ENCODE data around the gene ATP2C2.

Gene ATP2C2

GRCh38 chr16:84404936-84405639, 36.8 kb downstream of the ATP2C2 start:
- Histone ChIP-seq H3K4me2 (ENCODE audit: low read depth, low read length, poor library complexity, severe bottlenecking) (no peak overlapping the region), H4K20me1 (ENCODE audit: low read depth, low read length) (no peaks in the 10 kb centered on the region), H3K9me2 (replicated peaks; ENCODE audit: insufficient read depth, low read length) (no peaks in the 10 kb centered on the region), H3F3A (ENCODE audit: insufficient read depth) (no peaks in the 10 kb centered on the region), H3K9me3 (ENCODE audit: insufficient read depth, low read length) (no peaks in the 10 kb centered on the region), H3K27me3 (ENCODE audit: low read length) (no peaks in the 10 kb centered on the region), H3K36me3 (ENCODE audit: low read length) (no peaks in the 10 kb centered on the region), H3K9ac (ENCODE audit: low read length) (no peak overlapping the region), H2AFZ (ENCODE audit: low read depth, low read length, severe bottlenecking) (no peak overlapping the region), H3K4me3 (ENCODE audit: insufficient read depth, low read length, poor library complexity, severe bottlenecking) (no peak overlapping the region), H3K79me2 (ENCODE audit: insufficient read depth, low read length) (no peaks in the 10 kb centered on the region), H3K27ac (ENCODE audit: low read depth, low read length) (no peak overlapping the region)
- TF ChIP-seq EZH2phosphoT487 (conservative IDR thresholded peaks at IDR 0.05; ENCODE audit: low read length), result no peak
- TF ChIP-seq CTCF (IDR thresholded peaks at IDR 0.05; ENCODE audit: insufficient read depth, low read length, poor library complexity, severe bottlenecking), result no peak

DNA sequence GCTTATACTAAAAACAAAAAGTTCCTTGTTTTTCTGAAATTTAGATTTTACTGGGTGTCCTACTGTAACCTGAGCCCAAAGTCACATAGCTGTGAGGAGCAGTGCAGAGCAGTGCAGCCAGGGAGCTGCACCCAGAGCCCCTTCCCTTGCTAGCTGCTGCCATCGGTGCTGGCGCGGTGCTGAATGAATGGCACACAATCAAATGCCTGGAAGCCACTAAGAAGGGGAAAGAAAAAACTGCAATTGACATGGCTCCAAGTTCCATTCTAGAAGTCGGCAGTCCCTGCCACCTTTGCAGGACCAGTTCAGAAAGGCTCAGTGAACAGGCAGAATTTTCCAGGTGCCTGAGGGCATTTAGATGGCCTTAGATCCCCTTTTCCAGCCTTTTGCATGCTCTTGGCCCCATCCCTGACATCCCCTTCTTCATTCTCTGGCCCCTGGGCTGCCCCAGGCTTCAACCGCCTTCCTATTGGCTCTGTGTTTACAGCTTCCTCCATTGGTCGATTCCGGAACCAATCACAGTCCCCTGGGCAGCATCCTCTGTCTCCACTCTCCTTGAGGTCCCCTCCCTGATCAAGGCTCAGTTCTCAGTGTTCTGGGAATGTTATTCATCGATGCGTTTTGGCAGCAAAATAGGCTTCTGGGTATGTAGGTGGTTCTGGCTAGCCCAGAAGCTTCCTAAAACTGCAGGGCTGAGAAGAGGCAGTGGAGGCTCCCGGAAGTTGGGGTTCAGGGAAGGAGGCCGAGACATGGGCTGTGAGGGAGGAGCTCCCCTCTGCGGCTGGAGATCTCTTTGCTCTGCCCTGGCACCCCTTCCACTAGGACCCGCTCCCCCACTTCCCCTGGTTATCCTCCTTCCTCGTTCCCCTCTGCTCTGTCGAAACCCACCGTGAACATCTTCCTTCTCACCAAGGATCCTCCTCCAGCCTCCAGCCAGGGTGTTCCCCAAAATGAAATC, 37.9 kb downstream of the ATP2C2 start:
- H3K9me3 ChIP-seq (ENCODE audit: insufficient read depth, low read length), result no peaks in the 10 kb centered on the region
- no peak overlapping the region for H3K4me2 ChIP-seq (ENCODE audit: low read depth, low read length, poor library complexity, severe bottlenecking)
- no peak for TF ChIP-seq EZH2phosphoT487 (conservative IDR thresholded peaks at IDR 0.05; ENCODE audit: low read length)
- no peak for TF ChIP-seq CTCF (IDR thresholded peaks at IDR 0.05; ENCODE audit: insufficient read depth, low read length, poor library complexity, severe bottlenecking)
- no peaks in the 10 kb centered on the region for H4K20me1 ChIP-seq (ENCODE audit: low read depth, low read length)
- no peaks in the 10 kb centered on the region for H3K9me2 ChIP-seq (replicated peaks; ENCODE audit: insufficient read depth, low read length)
- no peak overlapping the region for H3K4me3 ChIP-seq (ENCODE audit: insufficient read depth, low read length, poor library complexity, severe bottlenecking)
- no peak overlapping the region for H3K27ac ChIP-seq (ENCODE audit: low read depth, low read length)
- H3K9ac ChIP-seq (ENCODE audit: low read length), result no peak overlapping the region
- no peaks in the 10 kb centered on the region for H3K27me3 ChIP-seq (ENCODE audit: low read length)
- H3F3A ChIP-seq (ENCODE audit: insufficient read depth), result no peaks in the 10 kb centered on the region
- H3K79me2 ChIP-seq (ENCODE audit: insufficient read depth, low read length), result no peaks in the 10 kb centered on the region
- H3K36me3 ChIP-seq (ENCODE audit: low read length), result no peaks in the 10 kb centered on the region
- H2AFZ ChIP-seq (ENCODE audit: low read depth, low read length, severe bottlenecking), result no peak overlapping the region

DNA sequence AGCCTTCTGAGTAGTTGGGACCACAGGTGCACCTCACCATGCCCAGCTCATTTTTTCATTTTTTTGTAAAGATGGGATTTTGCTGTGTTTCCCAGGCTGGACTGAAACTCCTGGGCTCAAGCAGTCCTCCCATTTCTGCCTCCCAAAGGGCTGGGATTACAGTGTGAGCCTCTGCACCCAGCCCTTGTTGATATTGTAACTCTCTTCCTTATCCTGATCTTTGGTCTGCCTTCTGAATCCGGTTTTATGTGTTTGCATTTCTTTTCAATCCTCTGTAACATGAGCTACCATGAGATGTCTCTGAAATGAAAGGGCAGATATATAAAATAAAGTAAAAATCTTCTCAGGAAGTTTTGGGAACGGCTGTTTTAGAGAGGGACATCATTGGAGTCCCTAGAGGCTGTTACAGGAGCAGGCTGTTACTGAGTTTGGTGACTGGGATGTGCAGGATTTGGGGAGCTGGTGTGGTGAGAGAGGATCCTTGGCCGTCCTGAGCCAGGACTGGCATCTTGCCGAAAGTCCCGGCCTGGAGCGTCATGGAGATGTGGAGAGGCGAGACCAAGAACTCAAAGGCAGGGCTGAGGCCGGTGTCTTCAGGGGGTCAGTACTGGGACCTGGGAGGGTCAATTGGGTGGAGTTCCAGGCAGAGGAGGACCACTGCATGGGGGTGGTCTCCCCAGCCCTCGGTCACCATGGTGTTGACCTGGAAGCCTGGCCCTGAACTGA, 39.4 kb downstream of the ATP2C2 start:
- no peaks in the 10 kb centered on the region for H3K79me2 ChIP-seq (ENCODE audit: insufficient read depth, low read length)
- H3K4me2 ChIP-seq (ENCODE audit: low read depth, low read length, poor library complexity, severe bottlenecking), result no peak overlapping the region
- no peaks in the 10 kb centered on the region for H3K36me3 ChIP-seq (ENCODE audit: low read length)
- no peaks in the 10 kb centered on the region for H3F3A ChIP-seq (ENCODE audit: insufficient read depth)
- no peaks in the 10 kb centered on the region for H3K9me3 ChIP-seq (ENCODE audit: insufficient read depth, low read length)
- H3K9me2 ChIP-seq (replicated peaks; ENCODE audit: insufficient read depth, low read length), result no peaks in the 10 kb centered on the region
- no peak overlapping the region for H3K4me3 ChIP-seq (ENCODE audit: insufficient read depth, low read length, poor library complexity, severe bottlenecking)
- H3K27ac ChIP-seq (ENCODE audit: low read depth, low read length), result no peak overlapping the region
- no peak overlapping the region for H3K9ac ChIP-seq (ENCODE audit: low read length)
- H4K20me1 ChIP-seq (ENCODE audit: low read depth, low read length), result no peaks in the 10 kb centered on the region
- H2AFZ ChIP-seq (ENCODE audit: low read depth, low read length, severe bottlenecking), result no peak overlapping the region
- no peaks in the 10 kb centered on the region for H3K27me3 ChIP-seq (ENCODE audit: low read length)
- TF ChIP-seq CTCF (IDR thresholded peaks at IDR 0.05; ENCODE audit: insufficient read depth, low read length, poor library complexity, severe bottlenecking) (no peak), EZH2phosphoT487 (conservative IDR thresholded peaks at IDR 0.05; ENCODE audit: low read length) (no peak)

Measured in SU-DHL-6 (cell line).